HCT116 (cell line): ENCODE measurements around the gene SOCS3. TPM values are rescaled to one million over a fixed set of nuclear protein-coding genes. Genes with fewer than 3 reads are reported as not detected.

ENCODE experiments used
- ATAC-seq: fragments of 200-7000 bp; cut with Tn5 transposase; 2 replicates; pipeline ENCODE4 v1.9.1; 2020; ENCODE audit warnings: mild to moderate bottlenecking, moderate library complexity
- BruUV-seq: library from RNA; stranded (reverse); fragments of 400-500 nt; replicated peaks from 2 replicates; lab custom pipeline; 2021; lab: Mats Ljungman, UMichigan
- CTCF ChIA-PET: fragments of 300-600 bp; sonication (Branson Sonifier 250); formaldehyde crosslinking; loops from one replicate; lab custom pipeline; 2021; ENCODE audit warnings: antibody characterized with exemption; lab: Charles Lee
- POLR2A ChIA-PET: fragments of 300-600, 350-600 bp; sonication (Branson Sonifier 250); formaldehyde crosslinking; loops from one replicate; lab custom pipeline; 2021; ENCODE audit warnings: antibody characterized with exemption; lab: Charles Lee
- RAD21 ChIA-PET, 2 experiments: fragments of 300-600 bp; sonication (Branson Sonifier 250); formaldehyde crosslinking; loops; one replicate each; lab custom pipeline; 2023; ENCODE audit warnings: low total read pairs in 2 of 2; ENCODE audit not compliant: uncharacterized antibody in 2 of 2, unreplicated experiment in 2 of 2, low non-redundant PET in 1 of 2; lab: Charles Lee
- DNase-seq: peaks from one replicate; pipeline ENCODE4 v3.0.0-alpha.2; 2010; ENCODE audit warnings: low read depth, low spot score
- H2AFZ ChIP-seq: fragments of 200-600 bp; shearing (Covaris generic), sonication (generic); 2 replicates; pipeline ENCODE4 v1.6.1; 2017; ENCODE audit warnings: low read depth, mixed run types, mixed read lengths, antibody characterized with exemption, low read length; ENCODE audit not compliant: poor library complexity, severe bottlenecking
- H3K27ac ChIP-seq: 2 replicates; pipeline ENCODE4 v1.5.1; 2012; ENCODE audit warnings: low read depth, low read length
- H3K27me3 ChIP-seq: fragments of 200-600 bp; sonication (generic); 2 replicates; pipeline ENCODE4 v1.6.1; 2016; ENCODE audit warnings: mixed run types, low read length, mixed read lengths; ENCODE audit not compliant: insufficient read depth
- H3K36me3 ChIP-seq, 2 experiments: fragments of 200-500 bp in 1 of 2; fragments of 200-600 bp in 1 of 2; sonication (Bioruptor generic) in 1 of 2; sonication (generic) in 1 of 2; 2 replicates each; pipeline versions ENCODE4 v1.5.1 to v1.6.1; 2014 to 2016; ENCODE audit warnings: low read length in 2 of 2, inconsistent platforms in 1 of 2, mixed read lengths in 1 of 2, mixed run types in 1 of 2; ENCODE audit not compliant: insufficient read depth in 2 of 2, control insufficient read depth in 1 of 2
- H3K4me1 ChIP-seq, 2 experiments: fragments of 200-600 bp in 1 of 2; sonication (generic) in 1 of 2; 2 replicates each; pipeline versions ENCODE4 v1.5.1 to v1.6.1; 2012 to 2017; ENCODE audit warnings: low read length in 2 of 2, inconsistent platforms in 1 of 2, mild to moderate bottlenecking in 1 of 2, mixed read lengths in 1 of 2, mixed run types in 1 of 2, moderate library complexity in 1 of 2; ENCODE audit not compliant: insufficient read depth in 2 of 2, control insufficient read depth in 1 of 2
- H3K4me2 ChIP-seq: fragments of 200-600 bp; sonication (generic); 2 replicates; pipeline ENCODE4 v1.6.1; 2017; ENCODE audit warnings: mixed run types, low read length, mixed read lengths
- H3K4me3 ChIP-seq, 2 experiments: fragments of 200-600 bp in 1 of 2; sonication (generic) in 1 of 2; replicated peaks in 1 of 2; 2 replicates each; pipeline ENCODE4 v1.5.1; 2011 to 2016; ENCODE audit warnings: low read length in 2 of 2, control low read depth in 1 of 2, low read depth in 1 of 2, mild to moderate bottlenecking in 1 of 2, mixed read lengths in 1 of 2, mixed run types in 1 of 2
- H3K79me2 ChIP-seq: fragments of 200-600 bp; sonication (generic); 2 replicates; pipeline ENCODE4 v1.6.1; 2017; ENCODE audit warnings: mild to moderate bottlenecking, mixed run types, low read length, moderate library complexity, mixed read lengths; ENCODE audit not compliant: insufficient read depth
- H3K9ac ChIP-seq: fragments of 200-600 bp; sonication (generic); 2 replicates; pipeline ENCODE4 v1.6.1; 2016; ENCODE audit warnings: low read length, mixed read lengths
- H3K9me2 ChIP-seq: fragments of 200-600 bp; sonication (generic), shearing (Covaris generic); 2 replicates; pipeline ENCODE4 v1.6.1; 2017; ENCODE audit warnings: mixed run types, mild to moderate bottlenecking, moderate library complexity; ENCODE audit not compliant: insufficient read depth
- H3K9me3 ChIP-seq, 2 experiments: fragments of 200-500 bp in 1 of 2; fragments of 200-600 bp in 1 of 2; sonication (Bioruptor generic) in 1 of 2; sonication (generic) in 1 of 2; 2 replicates each; pipeline ENCODE4 v1.6.1; 2014 to 2017; ENCODE audit warnings: low read length in 2 of 2, mixed read lengths in 2 of 2, inconsistent platforms in 1 of 2, low read depth in 1 of 2, mild to moderate bottlenecking in 1 of 2, mixed run types in 1 of 2, moderate library complexity in 1 of 2; ENCODE audit not compliant: control insufficient read depth in 1 of 2, insufficient read depth in 1 of 2
- H4K20me1 ChIP-seq: fragments of 200-600 bp; sonication (generic), shearing (Covaris generic); 2 replicates; pipeline ENCODE4 v1.6.1; 2017; ENCODE audit warnings: mixed run types, mild to moderate bottlenecking, moderate library complexity; ENCODE audit not compliant: insufficient read depth
- ATF3 ChIP-seq: IDR thresholded peaks from 2 replicates; pipeline ENCODE4 v1.6.1; 2012
- CEBPB ChIP-seq: IDR thresholded peaks from 2 replicates; pipeline ENCODE4 v1.6.1; 2012; ENCODE audit warnings: low read depth
- EGR1 ChIP-seq: IDR thresholded peaks from 2 replicates; pipeline ENCODE4 v1.6.1; 2012; ENCODE audit warnings: low read depth
- ELF1 ChIP-seq: IDR thresholded peaks from 2 replicates; pipeline ENCODE4 v1.6.1; 2012; ENCODE audit warnings: low read depth, borderline replicate concordance
- EZH2 ChIP-seq: fragments of 200-600 bp; sonication (generic); IDR thresholded peaks from 2 replicates; pipeline ENCODE4 v1.6.1; 2017; ENCODE audit warnings: antibody characterized with exemption, mixed run types
- EZH2phosphoT487 ChIP-seq: fragments of 200-600 bp; IDR thresholded peaks from 2 replicates; pipeline ENCODE4 v1.6.1; 2018; ENCODE audit warnings: antibody characterized with exemption, borderline replicate concordance
- FOSL1 ChIP-seq: IDR thresholded peaks from 2 replicates; pipeline ENCODE4 v1.6.1; 2012; ENCODE audit warnings: low read depth
- JUND ChIP-seq: IDR thresholded peaks from 2 replicates; pipeline ENCODE4 v1.6.1; 2012
- POLR2A ChIP-seq: IDR thresholded peaks from 2 replicates; pipeline ENCODE4 v1.7.0; 2011; ENCODE audit warnings: borderline replicate concordance; ENCODE audit not compliant: insufficient read depth, insufficient read length; ENCODE audit errors: extremely low read depth
- SP1 ChIP-seq: IDR thresholded peaks from 2 replicates; pipeline ENCODE4 v1.6.1; 2012; ENCODE audit warnings: low read depth
- TCF7L2 ChIP-seq: IDR thresholded peaks from 2 replicates; pipeline ENCODE4 v1.7.0; 2011; ENCODE audit warnings: borderline replicate concordance, inconsistent platforms; ENCODE audit not compliant: insufficient read depth, insufficient read length; ENCODE audit errors: extremely low read depth
- ZNF274 ChIP-seq: fragments of 200-500 bp; sonication (Bioruptor generic); IDR thresholded peaks from 2 replicates; pipeline ENCODE4 v1.6.1; 2014; ENCODE audit warnings: mild to moderate bottlenecking, low read depth, low read length, inconsistent platforms
- intact Hi-C: fragments of 100-400 bp; cut with micrococcal nuclease; formaldehyde crosslinking; loops from 2 replicates; pipeline ENCODE4 v1.10.0; 2022
- total RNA-seq: library from RNA; stranded (reverse); gene quantifications from one replicate; pipeline ENCODE4 v1.2.1, GENCODE V29; 2021; ENCODE audit not compliant: unreplicated experiment
- TF ChIP-seq, protein P1 (sequence below): IDR thresholded peaks from 2 replicates; pipeline ENCODE4 v1.6.1; 2012; ENCODE audit warnings: low read depth

Gene SOCS3
- total RNA-seq, 1 experiment from 2014 or later: 26.7 TPM

GRCh38 chr17:78318843-78319242 lies 41.0 kb downstream of the SOCS3 start:
- ChIA-PET CTCF (interaction anchor here (1.5 kb wide), 1 partner anchor 69 kb away, joined by 3 read pairs; no protein-coding TSS in a partner anchor), RAD21 (no interaction called here)
- no peak for ATAC-seq

More at GRCh38 chr17:78318843-78319242, 41.0 kb downstream of the SOCS3 start:
- H3K27ac ChIP-seq: no peak overlapping the region
- DNase-seq: no peak
- intact Hi-C loops: no loop called here
- no peaks in the 10 kb centered on the region for H3K9me2 ChIP-seq
- no peaks in the 10 kb centered on the region for H3K79me2 ChIP-seq
- no peaks in the 10 kb centered on the region for H3K9me3 ChIP-seq
- BruUV-seq: no TSS peak
- no peaks in the 10 kb centered on the region for H3K27me3 ChIP-seq
- H3K4me2 ChIP-seq: no peak overlapping the region
- no peak overlapping the region for H3K9ac ChIP-seq
- H3K4me1 ChIP-seq: peaks cover 39 to 79% of the 10 kb centered on the region in 2 experiments
- H2AFZ ChIP-seq: no peak overlapping the region
- TF ChIP-seq, protein P1, sequence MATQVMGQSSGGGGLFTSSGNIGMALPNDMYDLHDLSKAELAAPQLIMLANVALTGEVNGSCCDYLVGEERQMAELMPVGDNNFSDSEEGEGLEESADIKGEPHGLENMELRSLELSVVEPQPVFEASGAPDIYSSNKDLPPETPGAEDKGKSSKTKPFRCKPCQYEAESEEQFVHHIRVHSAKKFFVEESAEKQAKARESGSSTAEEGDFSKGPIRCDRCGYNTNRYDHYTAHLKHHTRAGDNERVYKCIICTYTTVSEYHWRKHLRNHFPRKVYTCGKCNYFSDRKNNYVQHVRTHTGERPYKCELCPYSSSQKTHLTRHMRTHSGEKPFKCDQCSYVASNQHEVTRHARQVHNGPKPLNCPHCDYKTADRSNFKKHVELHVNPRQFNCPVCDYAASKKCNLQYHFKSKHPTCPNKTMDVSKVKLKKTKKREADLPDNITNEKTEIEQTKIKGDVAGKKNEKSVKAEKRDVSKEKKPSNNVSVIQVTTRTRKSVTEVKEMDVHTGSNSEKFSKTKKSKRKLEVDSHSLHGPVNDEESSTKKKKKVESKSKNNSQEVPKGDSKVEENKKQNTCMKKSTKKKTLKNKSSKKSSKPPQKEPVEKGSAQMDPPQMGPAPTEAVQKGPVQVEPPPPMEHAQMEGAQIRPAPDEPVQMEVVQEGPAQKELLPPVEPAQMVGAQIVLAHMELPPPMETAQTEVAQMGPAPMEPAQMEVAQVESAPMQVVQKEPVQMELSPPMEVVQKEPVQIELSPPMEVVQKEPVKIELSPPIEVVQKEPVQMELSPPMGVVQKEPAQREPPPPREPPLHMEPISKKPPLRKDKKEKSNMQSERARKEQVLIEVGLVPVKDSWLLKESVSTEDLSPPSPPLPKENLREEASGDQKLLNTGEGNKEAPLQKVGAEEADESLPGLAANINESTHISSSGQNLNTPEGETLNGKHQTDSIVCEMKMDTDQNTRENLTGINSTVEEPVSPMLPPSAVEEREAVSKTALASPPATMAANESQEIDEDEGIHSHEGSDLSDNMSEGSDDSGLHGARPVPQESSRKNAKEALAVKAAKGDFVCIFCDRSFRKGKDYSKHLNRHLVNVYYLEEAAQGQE: no peak
- TF ChIP-seq SP1: no peak
- no peak for TF ChIP-seq ZNF274
- no peak for TF ChIP-seq TCF7L2
- no peak for TF ChIP-seq EGR1
- no peak for TF ChIP-seq FOSL1
- TF ChIP-seq EZH2: no peak
- no peak for TF ChIP-seq CEBPB
- TF ChIP-seq ELF1: no peak
- TF ChIP-seq JUND: no peak
- no peak for TF ChIP-seq EZH2phosphoT487
- no peak for TF ChIP-seq POLR2A
- TF ChIP-seq ATF3: no peak
- H3K4me3 ChIP-seq: no peak overlapping the region
- POLR2A ChIA-PET: interaction anchor here (2.6 kb wide), 1 partner anchor 10 kb away, joined by 19 read pairs; no protein-coding TSS in a partner anchor
- no peaks in the 10 kb centered on the region for H4K20me1 ChIP-seq
- H3K36me3 ChIP-seq: no peaks in the 10 kb centered on the region
